Hepatocyte (in vitro differentiated cells): Measurements from ENCODE around the gene TMEM52B. TPM values are rescaled to one million over a fixed set of nuclear protein-coding genes. Genes with fewer than 3 reads are reported as not detected.

Source experiments
- DNase-seq: peaks from one replicate; pipeline ENCODE4 v3.0.0-alpha.2; 2016; ENCODE audit warnings: low spot score
- H2AFZ ChIP-seq: fragments of 200-600 bp; sonication (generic); 2 replicates; pipeline ENCODE4 v1.6.0; 2016; ENCODE audit warnings: antibody characterized with exemption, mild to moderate bottlenecking
- H3K27ac ChIP-seq: fragments of 200-600 bp; sonication (generic); 2 replicates; pipeline ENCODE4 v1.5.1; 2016; ENCODE audit warnings: mild to moderate bottlenecking
- H3K27me3 ChIP-seq: fragments of 200-600 bp; sonication (generic); 2 replicates; pipeline ENCODE4 v1.6.1; 2016
- H3K36me3 ChIP-seq: fragments of 200-600 bp; sonication (generic); replicated peaks from 2 replicates; pipeline ENCODE4 v1.5.1; 2016; ENCODE audit warnings: low read depth; ENCODE audit not compliant: insufficient read depth
- H3K4me1 ChIP-seq: fragments of 200-600 bp; sonication (generic); 2 replicates; pipeline ENCODE4 v1.5.1; 2016; ENCODE audit warnings: mild to moderate bottlenecking, moderate library complexity; ENCODE audit not compliant: insufficient read depth
- H3K4me2 ChIP-seq: fragments of 200-600 bp; sonication (generic); 2 replicates; pipeline ENCODE4 v1.6.0; 2016
- H3K4me3 ChIP-seq: fragments of 200-600 bp; sonication (generic); 2 replicates; pipeline ENCODE4 v1.5.1; 2016; ENCODE audit warnings: mild to moderate bottlenecking
- H3K79me2 ChIP-seq: fragments of 200-600 bp; sonication (generic); 2 replicates; pipeline ENCODE4 v1.6.0; 2017; ENCODE audit warnings: mild to moderate bottlenecking
- H3K9me2 ChIP-seq: fragments of 200-600 bp; sonication (generic); replicated peaks from 2 replicates; pipeline ENCODE4 v1.6.0; 2017; ENCODE audit warnings: mild to moderate bottlenecking; ENCODE audit not compliant: insufficient read depth
- H3K9me3 ChIP-seq: fragments of 200-600 bp; sonication (generic); 2 replicates; pipeline ENCODE4 v1.5.1; 2016; ENCODE audit warnings: low read depth, mild to moderate bottlenecking
- H4K20me1 ChIP-seq: fragments of 200-600 bp; sonication (generic); 2 replicates; pipeline ENCODE4 v1.6.0; 2016; ENCODE audit warnings: mild to moderate bottlenecking; ENCODE audit not compliant: insufficient read depth, poor library complexity, severe bottlenecking
- EZH2 ChIP-seq: fragments of 200-600 bp; sonication (generic); IDR thresholded peaks from 2 replicates; pipeline ENCODE4 v1.6.1; 2016; ENCODE audit warnings: antibody characterized with exemption, mild to moderate bottlenecking, borderline replicate concordance
- EZH2phosphoT487 ChIP-seq: fragments of 200-600 bp; sonication (generic); IDR thresholded peaks from one replicate; pipeline ENCODE4 v1.6.1; 2018; ENCODE audit warnings: antibody characterized with exemption, mild to moderate bottlenecking, low read depth, moderate library complexity; ENCODE audit not compliant: unreplicated experiment, severe bottlenecking
- WGBS: methylation state at CpG from one replicate; pipeline ENCODE4 v1.1.6; 2016; ENCODE audit warnings: low lambda C conversion rate; ENCODE audit errors: missing lambda C conversion rate; 5-methylcytosine and 5-hydroxymethylcytosine counted together
- polyA plus RNA-seq: library from polyadenylated mRNA; unstranded; fragments of >200 nt; fragmentation: Nextera tagmentation; extraction: Ambion mirVana; gene quantifications from 2 replicates; pipeline ENCODE4 v1.2.1, GENCODE V29; 2016
- total RNA-seq: library from RNA; depleted of rRNA; stranded (reverse); fragments of >200 nt; gene quantifications from 2 replicates; pipeline ENCODE4 v1.2.3, GENCODE V29; 2014
- TF ChIP-seq, protein P1 (sequence below): fragments of 200-600 bp; sonication (generic); IDR thresholded peaks from 2 replicates; pipeline ENCODE4 v1.5.1; 2016; ENCODE audit warnings: antibody characterized with exemption, mild to moderate bottlenecking; ENCODE audit not compliant: poor library complexity

Gene TMEM52B
- total and polyA plus RNA-seq, 2 experiments from 2014 or later, result 0.03 to 1.8 TPM

DNA sequence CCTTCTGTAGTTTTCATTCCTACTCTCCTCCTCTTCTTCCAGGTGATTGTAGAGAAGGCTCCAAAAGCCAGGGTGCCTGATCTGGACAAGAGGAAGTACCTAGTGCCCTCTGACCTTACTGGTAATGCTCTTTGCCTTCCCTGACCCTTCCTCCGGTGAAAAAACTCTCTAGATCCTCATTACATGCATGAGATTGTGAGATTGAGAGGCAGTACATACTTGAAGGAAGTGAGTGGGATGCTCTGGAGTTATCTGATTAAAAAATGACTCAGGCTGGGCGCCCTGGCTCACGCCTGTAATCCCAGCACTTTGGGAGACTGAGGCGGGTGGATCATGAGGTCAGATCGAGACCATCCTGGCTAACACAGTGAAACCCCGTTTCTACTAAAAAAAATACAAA, 39.2 kb downstream of the TMEM52B start:
- no peaks in the 10 kb centered on the region for H3K27me3 ChIP-seq
- H2AFZ ChIP-seq, result no peak overlapping the region
- H3K27ac ChIP-seq, result no peak overlapping the region
- no peaks in the 10 kb centered on the region for H3K36me3 ChIP-seq
- H4K20me1 ChIP-seq, result peaks cover 16% of the 10 kb centered on the region
- no peak overlapping the region for H3K4me2 ChIP-seq
- no peak for TF ChIP-seq EZH2
- TF ChIP-seq, protein P1, sequence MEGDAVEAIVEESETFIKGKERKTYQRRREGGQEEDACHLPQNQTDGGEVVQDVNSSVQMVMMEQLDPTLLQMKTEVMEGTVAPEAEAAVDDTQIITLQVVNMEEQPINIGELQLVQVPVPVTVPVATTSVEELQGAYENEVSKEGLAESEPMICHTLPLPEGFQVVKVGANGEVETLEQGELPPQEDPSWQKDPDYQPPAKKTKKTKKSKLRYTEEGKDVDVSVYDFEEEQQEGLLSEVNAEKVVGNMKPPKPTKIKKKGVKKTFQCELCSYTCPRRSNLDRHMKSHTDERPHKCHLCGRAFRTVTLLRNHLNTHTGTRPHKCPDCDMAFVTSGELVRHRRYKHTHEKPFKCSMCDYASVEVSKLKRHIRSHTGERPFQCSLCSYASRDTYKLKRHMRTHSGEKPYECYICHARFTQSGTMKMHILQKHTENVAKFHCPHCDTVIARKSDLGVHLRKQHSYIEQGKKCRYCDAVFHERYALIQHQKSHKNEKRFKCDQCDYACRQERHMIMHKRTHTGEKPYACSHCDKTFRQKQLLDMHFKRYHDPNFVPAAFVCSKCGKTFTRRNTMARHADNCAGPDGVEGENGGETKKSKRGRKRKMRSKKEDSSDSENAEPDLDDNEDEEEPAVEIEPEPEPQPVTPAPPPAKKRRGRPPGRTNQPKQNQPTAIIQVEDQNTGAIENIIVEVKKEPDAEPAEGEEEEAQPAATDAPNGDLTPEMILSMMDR, result no peak
- no peak for TF ChIP-seq EZH2phosphoT487
- no peaks in the 10 kb centered on the region for H3K9me3 ChIP-seq
- no peak overlapping the region for H3K4me3 ChIP-seq
- H3K79me2 ChIP-seq, result peaks cover 37% of the 10 kb centered on the region
- H3K9me2 ChIP-seq, result no peaks in the 10 kb centered on the region
- H3K4me1 ChIP-seq, result no peaks in the 10 kb centered on the region
- DNase-seq, result no peak
- WGBS, result 98% methylated on average over 6 of the region's 6 CpGs

DNA sequence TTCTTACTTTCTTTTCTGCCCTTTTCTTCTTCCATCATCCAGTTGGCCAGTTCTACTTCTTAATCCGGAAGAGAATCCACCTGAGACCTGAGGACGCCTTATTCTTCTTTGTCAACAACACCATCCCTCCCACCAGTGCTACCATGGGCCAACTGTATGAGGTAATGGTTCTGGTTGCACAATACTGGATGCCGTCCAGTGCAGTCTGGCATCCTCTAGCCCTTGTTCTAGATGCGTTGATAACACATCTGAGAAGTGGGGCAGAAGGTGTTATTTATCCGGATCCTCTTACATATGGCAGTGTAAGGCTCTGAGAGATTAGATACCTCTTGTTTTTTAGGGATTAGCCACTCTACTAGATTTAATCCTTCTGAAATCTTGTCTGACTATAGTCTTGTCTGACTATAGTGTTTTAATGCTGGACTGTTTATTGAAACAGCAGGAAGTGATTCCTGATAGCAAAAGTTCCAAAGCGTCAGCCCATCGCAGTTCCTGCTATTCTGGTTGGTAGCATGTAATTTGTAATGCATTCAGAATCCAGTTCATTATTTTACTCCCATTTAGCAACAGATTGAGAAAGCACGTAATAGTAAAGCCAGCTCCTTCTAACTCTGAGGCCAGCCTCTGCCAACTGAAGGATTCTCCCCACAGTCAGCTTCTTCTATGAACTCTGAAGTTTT, 41.7 kb downstream of the TMEM52B start:
- Histone ChIP-seq H3K27me3 (no peaks in the 10 kb centered on the region), H3K4me2 (no peak overlapping the region), H3K79me2 (peaks cover 25% of the 10 kb centered on the region), H3K27ac (no peak overlapping the region), H3K4me3 (no peak overlapping the region), H4K20me1 (peaks cover 12% of the 10 kb centered on the region), H3K9me2 (no peaks in the 10 kb centered on the region), H2AFZ (no peak overlapping the region), H3K36me3 (no peaks in the 10 kb centered on the region), H3K9me3 (no peaks in the 10 kb centered on the region), H3K4me1 (no peaks in the 10 kb centered on the region)
- TF ChIP-seq, protein P1, result no peak
- TF ChIP-seq EZH2 (no peak), EZH2phosphoT487 (no peak)
- WGBS, result 74% methylated on average over 8 of the region's 8 CpGs
- DNase-seq, result peak; percentile 39

DNA sequence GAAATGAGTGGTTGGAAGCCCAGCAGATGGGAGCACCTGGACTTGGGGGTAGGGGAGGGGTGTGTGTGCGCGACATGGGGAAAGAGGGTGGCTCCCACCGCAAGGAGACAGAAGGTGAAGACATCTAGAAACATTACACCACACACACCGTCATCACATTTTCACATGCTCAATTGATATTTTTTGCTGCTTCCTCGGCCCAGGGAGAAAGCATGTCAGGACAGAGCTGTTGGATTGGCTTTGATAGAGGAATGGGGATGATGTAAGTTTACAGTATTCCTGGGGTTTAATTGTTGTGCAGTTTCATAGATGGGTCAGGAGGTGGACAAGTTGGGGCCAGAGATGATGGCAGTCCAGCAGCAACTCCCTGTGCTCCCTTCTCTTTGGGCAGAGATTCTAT, 43.0 kb downstream of the TMEM52B start:
- DNase-seq, result no peak
- H4K20me1 ChIP-seq, result peaks cover 10% of the 10 kb centered on the region
- no peak overlapping the region for H3K4me3 ChIP-seq
- H3K9me2 ChIP-seq, result no peaks in the 10 kb centered on the region
- no peaks in the 10 kb centered on the region for H3K9me3 ChIP-seq
- no peak overlapping the region for H2AFZ ChIP-seq
- no peak overlapping the region for H3K27ac ChIP-seq
- H3K4me1 ChIP-seq, result no peaks in the 10 kb centered on the region
- no peak for TF ChIP-seq EZH2phosphoT487
- TF ChIP-seq, protein P1, result no peak
- no peak for TF ChIP-seq EZH2
- H3K27me3 ChIP-seq, result no peaks in the 10 kb centered on the region
- 95% methylated on average over 5 of the region's 5 CpGs for WGBS
- no peak overlapping the region for H3K4me2 ChIP-seq
- peaks cover 13% of the 10 kb centered on the region for H3K79me2 ChIP-seq
- no peaks in the 10 kb centered on the region for H3K36me3 ChIP-seq
